T-helper 2 cell treated with Interferon-gamma antibody and Interleukin-4, amounts not matched to agents 100 ng/mL and 5 ng/mL, for 36 hours (primary cell): ENCODE measurements around the gene PAPOLA. TPM values are rescaled to one million over a fixed set of nuclear protein-coding genes. Genes with fewer than 3 reads are reported as not detected.

Experiments used
- intact Hi-C: fragments of 100-400 bp; cut with micrococcal nuclease; formaldehyde crosslinking; loops from one replicate; pipeline ENCODE4 v1.15.1; 2023
- total RNA-seq: library from RNA; stranded (reverse); gene quantifications from 2 replicates; pipeline ENCODE4 v1.2.3, GENCODE V29; 2022

PAPOLA gene
- total RNA-seq, 1 donor from 2014 or later: 190 TPM

DNA sequence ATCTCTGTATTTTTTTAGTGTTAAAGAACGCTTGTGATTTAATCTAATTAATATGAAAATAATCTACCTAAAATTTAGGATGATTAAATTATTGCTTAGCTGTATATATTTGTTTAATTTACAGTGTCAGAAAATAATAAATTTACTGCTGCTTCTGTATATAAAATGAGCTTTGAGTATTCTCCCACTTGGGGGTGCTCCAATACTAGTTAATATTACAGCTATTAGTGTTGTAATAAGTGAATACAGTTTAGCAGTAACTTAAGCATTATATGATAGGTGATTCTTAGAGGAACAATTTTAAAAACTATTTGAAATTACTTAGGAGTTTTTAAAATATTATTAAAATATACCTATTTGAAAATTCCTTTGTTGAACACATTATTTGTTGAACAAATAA is 62.2 kb downstream of the PAPOLA start:
- intact Hi-C loops: no loop called here

GRCh38 chr14:96565811-96566210 is 63.6 kb downstream of the PAPOLA start:
- intact Hi-C loops: loop anchor here (2.0 kb wide), 1 partner anchor 175 kb away; no protein-coding TSS in a partner anchor

GRCh38 chr14:96567289-96567899 is 65.2 kb downstream of the PAPOLA start:
- intact Hi-C loops: loop anchor here (2.0 kb wide), 1 partner anchor 173 kb away; no protein-coding TSS in a partner anchor

- intact Hi-C loops: no loop called here
These were observed 66.4 kb downstream of the PAPOLA start for GRCh38 chr14:96568621-96569020.

DNA sequence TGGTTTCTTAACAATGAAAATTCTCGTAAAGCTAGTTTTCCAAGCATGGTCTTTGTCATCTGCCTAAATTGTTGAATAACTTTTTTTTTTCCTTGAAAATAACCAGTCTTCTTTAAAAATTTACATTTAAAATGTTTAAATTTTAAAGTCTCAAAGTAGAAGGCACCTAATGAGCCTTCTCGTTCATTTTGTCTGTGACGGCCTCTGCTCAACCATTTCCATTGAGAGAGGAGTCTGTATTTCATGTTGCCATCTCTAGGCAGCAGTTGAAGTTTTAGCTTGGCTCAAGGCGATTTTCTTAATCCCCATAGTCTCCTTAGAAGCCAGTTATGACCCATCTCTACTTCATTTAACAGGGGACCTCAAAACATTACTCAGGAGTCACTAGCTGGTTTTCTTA is 69.1 kb downstream of the PAPOLA start:
- intact Hi-C loops: no loop called here

DNA sequence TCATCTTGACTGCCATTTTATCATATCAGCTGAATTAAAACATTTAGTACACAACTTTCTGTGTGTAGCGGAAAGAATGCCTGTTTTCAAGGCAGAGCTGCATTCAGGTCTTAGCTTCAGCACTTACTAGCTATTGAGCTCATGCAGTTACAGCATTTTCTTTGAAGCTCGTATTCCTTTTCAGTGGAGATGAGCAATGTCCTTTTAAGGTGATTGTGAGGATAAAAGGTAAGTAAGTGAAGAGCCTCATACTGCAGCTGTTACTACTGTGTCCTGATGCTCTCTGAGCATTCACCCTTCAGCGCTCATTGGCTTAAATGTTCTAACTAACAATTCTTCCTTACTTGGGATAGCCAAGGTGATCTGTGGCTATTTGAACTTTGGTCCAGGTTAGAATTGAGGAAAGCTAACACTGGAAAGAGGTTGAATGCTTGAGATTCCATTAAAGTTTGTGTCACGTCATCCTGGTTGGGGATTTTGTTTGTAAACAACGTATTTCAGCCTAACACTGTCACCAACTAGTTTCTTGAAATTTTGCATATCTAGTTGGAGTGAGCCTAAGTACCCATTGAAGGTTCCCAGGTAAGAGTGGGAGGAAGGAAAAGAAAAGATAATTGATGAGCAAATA is 71.4 kb downstream of the PAPOLA start:
- intact Hi-C loops: no loop called here

DNA sequence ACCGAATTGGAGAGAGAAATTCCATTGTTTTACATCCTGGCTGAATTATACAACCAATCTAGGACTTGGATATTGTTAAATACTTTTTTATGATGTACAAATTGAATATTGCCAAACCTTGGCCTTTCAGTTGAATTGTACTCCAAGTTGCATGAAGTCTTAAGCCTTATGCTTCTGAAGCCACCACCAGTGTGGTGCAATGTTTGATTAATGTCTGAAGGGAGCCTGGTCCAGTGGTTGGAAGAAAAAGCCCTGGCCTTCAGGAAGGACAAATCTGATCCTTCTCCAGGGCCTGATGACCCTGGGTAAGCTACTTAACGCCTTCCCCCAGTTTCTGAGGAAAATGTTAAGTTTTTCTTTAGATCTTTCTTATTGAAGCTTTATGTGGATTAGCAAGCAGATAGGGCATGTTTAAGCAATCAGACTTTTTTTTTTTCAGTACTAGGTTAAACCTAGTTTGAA is 72.0 kb downstream of the PAPOLA start:
- intact Hi-C loops: no loop called here

DNA sequence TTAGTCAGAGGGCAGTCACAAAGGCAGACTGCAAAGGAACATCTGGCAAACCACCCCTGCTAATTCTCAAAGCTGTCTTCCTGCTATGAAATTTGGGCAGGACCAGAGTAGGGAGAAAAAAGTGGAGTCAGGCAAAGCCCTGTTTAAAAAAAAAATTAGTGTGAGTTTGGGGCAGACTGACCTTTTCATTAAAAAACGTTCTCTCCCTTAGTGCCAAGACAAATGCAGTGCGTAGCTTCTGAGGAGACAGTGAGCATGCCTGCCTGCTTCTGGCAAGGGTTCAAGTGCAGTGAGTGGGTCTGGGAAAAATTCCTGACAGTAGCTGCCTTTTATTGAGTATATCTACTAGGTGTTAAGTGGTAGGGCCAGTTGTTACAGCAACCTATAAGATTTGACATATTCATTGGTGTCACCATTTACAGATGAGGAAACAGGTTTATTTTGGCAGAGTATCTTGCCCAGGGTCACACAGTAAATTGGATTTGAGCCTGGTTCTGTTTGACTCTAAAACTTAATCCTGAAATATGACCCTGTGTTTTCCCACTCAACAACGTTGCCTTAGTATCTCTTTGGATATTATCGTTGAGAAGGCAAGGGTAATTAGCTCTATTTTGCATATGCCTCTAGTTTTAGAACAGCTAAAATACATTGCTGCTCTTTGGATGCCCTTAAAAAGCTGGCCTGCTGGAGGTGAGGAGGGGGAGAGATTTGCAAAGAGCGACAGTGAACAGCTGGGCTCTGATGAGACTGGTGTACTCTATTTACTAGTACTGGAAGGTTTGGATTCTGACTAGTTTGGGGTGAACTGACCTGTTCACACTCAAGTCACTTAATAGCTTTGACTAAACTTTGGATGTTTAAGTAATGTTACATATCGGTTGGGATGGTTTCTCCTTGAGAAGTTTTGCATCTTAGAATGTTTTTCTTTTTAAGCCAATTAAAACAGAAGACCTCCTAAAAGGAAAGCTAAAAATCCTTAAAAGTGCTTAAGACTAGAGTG is 72.8 kb downstream of the PAPOLA start:
- intact Hi-C loops: no loop called here

- intact Hi-C loops: no loop called here
These were observed 74.2 kb downstream of the PAPOLA start for GRCh38 chr14:96576359-96576758.

DNA sequence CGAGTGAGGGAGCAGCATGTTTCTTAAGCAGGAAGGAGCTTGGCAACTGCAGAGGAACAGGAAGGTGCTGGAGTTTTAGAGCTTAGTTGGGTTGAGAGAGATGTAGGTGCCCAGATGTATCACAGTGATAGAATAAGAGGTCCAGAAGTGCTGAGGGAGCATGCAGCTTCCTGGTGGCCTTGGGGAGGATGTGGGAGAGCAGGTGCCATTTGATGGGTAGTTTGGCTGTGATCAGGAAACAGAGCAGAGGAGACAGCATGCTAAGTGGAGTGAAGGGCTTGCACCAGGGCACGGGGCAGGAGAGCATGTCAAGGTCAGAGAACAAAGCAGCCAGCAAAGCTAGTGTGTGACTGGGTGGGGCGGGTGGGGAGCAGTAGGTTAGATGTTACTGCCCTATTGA is 74.8 kb downstream of the PAPOLA start:
- intact Hi-C loops: no loop called here

- intact Hi-C loops: no loop called here
These were observed 76.4 kb downstream of the PAPOLA start for GRCh38 chr14:96578619-96579018.

- intact Hi-C loops: no loop called here
These were observed 77.2 kb downstream of the PAPOLA start for GRCh38 chr14:96579358-96579757.

- intact Hi-C loops: no loop called here
These were observed 77.7 kb downstream of the PAPOLA start for GRCh38 chr14:96579855-96580254.

GRCh38 chr14:96580566-96580965 is 78.4 kb downstream of the PAPOLA start:
- intact Hi-C loops: no loop called here

- intact Hi-C loops: no loop called here
These were observed 78.8 kb downstream of the PAPOLA start for GRCh38 chr14:96581026-96581425.

GRCh38 chr14:96581902-96582301 is 79.7 kb downstream of the PAPOLA start:
- intact Hi-C loops: no loop called here

DNA sequence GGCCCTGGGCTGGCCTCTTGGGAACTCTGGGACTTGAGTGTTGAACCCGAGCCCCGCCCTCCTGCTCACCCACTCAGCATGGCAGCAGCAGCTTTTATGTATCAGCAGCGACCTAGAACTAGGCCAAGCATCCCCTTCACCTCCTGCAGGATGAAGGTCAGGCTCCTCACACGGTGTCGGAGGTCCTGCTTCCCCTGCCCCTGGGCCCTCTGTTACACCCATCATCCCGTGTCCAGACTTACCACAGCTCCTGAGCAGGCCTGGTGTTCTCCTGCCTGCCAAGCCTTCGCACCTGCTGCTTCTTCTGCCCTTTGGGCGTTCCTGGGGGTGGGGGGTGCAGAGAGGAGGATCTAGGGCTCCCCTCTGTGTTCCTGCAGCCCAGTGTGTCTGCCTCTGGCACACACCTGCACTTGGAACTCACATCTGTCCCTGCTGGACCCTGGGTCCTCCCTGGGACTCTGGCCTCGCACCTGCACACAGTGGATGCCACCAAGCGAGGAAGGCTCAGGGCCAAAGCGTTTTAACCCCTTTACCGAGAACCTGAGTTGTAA is 80.3 kb downstream of the PAPOLA start:
- intact Hi-C loops: no loop called here

GRCh38 chr14:96582995-96583394 is 80.8 kb downstream of the PAPOLA start:
- intact Hi-C loops: no loop called here

GRCh38 chr14:96583569-96584041 is 81.4 kb downstream of the PAPOLA start:
- intact Hi-C loops: no loop called here

DNA sequence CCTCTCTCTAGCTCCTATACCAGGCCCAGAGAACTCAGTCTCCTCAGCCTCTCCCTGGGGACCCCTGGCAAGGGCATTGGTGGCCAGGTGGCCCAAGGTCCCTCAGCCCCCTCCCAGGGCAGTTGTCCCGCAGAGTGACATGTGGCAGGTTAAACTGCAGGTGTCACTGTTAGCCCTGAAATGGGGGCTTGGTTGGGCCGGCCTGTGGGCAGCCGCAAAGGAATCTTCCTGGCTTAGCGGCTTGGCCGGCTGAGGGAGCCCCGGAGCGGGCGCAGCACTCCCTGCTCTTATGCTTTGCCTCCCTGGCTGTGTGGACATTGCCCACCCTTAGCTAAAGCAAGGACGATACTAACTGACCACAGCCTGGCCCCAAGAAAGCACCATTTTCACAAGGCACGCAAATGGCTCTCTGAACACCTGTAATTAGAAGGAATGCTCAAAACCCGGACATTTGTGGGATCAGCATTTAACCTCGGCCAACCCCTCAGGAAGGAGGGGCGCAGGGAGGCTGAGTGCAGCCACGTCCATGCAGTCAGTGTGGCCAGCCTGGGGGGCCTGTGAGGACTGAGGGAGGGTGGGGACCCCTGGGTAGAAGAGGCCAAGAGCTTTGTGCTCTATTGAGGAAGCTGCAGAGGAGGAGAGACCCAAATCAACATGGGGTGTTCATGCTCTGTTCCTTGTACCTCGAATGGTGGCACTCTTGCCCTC is 82.2 kb downstream of the PAPOLA start:
- intact Hi-C loops: no loop called here
